Inflammatory macrophage treated with lipopolysaccharide for 4 hours (primary cell): Measurements from ENCODE around the gene RNF214.

Source experiments
- DNase-seq: peaks from one replicate; pipeline ENCODE4 v3.0.0-alpha.2; 2020

RNF214 gene

DNA sequence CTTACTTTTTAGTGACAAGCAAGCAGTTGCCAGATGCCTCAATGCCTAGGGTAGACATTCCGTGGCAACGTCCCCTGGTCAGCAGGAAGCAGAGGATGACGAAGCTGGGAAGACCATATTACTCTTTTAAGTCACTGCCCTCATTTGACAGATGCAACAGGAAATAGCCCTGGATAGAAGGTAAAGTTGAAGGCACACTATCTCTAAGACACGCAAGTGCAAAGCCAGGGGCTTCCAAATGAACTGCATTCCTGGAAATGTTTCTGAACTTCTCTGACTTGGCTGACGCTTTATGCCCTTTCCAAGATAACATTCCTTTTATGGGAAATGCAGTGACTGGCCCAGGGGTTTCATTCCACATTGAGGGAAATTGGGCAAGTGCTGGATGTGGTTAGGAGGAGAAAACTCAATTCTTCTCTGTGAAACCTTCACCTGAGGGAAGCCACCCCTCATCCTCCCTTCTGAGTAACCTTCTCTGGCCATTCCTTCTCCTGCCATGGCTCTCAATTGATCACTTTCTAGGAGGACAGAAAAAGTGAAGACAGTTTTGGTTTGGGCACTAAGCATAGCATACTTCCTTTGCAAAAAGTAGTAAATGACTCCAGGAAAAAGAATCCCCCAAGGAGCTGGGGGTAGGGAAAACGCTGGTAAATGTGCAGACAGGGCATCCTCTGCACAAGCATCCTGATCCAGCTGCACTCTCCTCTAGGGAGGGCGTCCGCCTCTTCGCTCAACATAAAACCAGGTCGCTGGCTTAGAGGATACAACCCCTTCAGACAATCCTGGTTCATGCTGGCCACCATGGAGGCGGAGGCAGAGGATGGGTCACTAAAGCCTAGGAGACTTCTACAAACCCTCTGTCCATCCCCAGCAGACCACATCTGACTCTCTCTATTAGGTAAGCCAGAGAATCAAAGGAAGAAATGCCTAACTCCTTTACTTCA lies 15.1 kb upstream of the RNF214 start:
- no peak for DNase-seq

DNA sequence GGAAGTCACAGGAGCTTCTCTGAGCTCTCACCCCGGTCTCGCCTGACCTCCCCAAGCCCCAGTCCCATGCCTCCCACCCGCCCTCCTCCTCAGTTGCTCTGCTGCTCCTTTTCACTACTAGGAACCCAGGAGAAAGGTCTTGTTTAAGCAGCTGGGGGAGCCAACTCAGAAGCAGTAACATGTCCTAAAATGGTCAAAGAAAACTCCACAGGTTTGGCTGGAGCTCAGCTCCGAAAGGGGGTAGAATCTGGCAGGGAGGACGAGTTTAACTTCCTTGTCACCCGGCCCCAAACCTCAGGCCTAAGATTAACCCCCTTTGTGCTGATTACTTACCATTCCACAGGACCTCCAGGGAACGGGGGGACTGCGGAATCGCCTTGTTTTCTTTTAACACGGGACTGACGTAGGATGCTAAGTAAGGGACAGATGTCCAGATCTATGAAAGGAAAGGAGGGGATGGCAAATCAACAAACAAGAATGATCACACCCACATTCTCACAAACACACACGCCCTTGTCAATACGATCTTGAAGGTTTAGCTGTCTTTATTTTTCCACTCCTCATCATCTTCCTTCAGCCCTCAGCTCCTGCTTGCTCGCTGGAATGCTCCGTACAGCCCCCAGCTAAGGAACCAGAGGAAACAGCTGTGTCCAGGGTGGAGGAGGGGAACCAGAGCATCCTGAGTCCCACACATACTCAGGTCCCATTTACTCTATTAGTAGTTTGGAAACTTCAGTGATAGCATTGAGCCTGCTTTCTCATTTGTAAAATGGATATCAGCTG lies 14.1 kb upstream of the RNF214 start:
- no peak for DNase-seq

DNA sequence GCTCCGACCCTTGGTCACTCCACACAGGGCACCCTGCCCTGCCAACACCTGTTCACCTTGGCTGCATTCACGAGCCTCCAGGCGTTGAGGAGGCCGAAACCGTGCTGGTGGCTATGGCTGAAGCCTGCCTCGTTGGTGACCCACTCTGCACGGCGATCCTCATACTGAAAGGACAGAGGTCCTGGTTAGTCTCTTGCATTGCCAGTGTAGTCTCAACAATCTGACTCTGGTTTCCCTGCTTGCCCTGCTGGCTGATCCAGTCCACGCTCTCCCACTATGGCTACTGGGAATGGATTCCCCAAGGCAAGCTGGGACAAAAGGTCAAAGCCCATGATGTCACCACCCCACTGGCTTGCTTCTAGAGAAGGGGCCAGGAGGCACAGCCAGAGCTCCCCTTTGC lies 13.5 kb upstream of the RNF214 start:
- no peak for DNase-seq

DNA sequence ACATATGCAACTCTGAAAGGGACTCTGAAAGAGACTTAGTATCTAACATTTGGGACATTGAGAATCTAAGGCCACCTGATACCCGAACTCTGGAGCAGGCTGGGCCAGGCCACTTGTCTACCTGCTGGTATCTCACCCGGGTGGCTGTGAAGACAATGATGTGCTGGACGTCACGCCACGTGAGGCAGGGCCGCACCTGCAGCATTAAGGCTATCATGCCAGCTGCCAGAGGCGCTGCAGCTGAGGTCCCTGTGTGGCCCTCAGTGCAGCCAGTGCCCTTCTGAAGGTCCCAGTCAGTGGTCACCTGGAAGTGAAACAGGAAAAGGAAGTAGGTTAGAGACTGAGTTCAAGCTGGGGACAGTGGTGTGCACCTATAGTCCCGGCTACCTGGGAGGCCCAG lies 13.0 kb upstream of the RNF214 start:
- no peak for DNase-seq

DNA sequence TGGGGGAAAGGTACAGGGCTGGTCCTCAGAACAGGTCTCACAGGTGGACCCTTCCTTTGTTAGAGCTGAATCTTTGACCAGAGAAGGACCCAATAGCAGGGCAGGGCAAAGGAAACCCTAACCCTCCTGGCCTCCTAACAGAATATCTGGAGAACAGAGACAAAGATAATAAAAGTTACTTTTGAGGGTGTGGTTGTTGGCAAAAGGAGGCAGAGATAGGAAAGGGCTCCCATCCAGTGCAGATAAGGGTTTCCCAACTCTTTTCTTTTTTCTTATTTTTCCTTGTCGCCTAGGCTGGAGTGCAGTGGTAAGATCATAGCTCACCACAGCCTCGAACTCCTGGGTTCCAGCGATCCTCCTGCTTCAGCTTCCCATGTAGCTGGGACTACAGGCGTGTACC lies 12.5 kb upstream of the RNF214 start:
- no peak for DNase-seq

DNA sequence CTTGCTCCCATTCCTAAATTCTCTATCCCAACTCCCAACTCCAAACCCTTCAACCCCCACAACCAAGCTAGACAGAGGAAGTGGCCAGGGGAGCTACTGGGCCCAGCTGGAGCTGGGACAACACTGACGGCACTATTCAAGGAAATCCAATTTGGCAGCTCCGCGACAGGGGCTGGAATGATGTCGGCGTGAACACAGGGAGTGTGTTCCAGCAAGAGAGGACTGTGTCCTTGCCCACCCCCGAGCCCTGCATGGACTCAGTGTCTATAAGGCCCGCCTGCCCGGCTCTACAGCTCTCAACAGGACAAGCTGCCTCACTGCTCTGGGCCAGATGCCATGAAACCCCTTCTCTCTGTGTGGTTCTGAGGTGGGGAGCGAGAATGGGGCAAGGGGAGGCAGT lies 11.9 kb upstream of the RNF214 start:
- DNase-seq: no peak

DNA sequence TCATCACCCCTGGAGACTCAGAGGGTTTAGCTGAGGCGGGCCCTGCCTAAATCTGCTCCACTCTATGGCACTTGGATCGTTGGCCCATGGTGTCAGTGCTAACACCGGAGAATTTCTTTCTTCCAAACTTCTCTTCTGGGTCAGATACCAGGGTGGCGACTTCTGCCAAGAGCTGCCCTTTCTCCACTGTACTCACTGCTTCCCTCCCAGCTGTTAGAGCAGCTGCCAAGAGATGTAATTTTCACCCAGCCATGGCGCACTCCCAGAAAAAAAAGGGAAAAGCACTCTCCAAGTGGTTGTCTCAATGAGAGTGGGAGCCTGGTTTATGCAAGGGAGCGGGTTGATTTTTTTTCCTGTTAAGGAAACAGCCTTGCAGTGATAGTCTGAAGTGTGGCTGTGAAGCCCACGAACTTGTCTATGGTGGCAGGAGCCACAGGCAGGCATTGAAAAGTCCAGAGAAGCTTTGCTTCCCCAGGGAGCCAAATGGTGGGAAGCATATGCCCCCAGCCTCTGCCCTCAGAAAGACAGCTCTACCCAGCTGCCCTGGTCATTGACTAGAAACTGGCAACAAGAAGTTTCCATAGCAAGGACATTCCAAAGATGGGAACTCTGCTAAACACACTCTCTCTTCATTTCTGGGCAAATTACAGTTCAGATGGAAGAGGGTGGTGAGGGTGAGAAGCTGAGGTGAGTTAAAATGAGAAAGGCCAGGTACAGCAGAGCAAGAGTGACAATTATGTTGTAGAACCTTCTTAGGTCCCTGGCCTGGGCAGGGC lies 11.3 kb upstream of the RNF214 start:
- no peak for DNase-seq

DNA sequence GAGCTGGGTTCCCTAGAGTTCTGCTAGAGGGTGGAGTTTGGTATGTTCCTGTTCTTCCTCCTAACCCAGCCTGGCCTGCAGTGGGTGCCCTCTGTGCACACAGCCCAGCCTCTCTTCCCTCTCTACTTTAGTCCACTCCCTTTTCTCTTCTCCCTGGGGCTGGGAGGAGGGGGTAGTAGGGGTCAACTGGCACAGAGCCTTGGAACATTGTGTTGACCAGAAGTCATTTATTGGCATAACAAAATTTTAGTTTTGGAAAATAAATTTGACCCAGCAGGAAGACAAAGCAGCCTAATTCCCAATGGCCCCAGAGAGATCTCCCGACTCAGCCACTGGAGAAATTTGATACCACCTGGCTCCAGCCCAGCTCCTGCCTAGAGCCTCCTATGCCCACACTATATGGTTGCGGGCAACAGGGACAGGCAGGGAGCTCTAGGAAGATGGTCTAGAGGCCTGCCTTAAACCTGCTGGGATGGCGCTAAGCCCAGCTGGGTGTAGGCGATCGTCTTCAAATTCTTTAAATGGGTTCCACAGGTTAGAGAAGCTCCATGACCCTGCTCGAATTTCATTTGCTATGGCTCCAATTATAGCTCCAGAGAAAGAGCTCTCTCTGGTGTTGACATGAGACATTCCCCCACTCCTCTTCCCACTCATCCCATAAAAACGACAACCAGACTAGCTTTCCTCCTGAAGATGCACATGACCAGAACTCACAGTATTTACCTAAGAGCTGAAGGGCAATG lies 10.5 kb upstream of the RNF214 start:
- no peak for DNase-seq

DNA sequence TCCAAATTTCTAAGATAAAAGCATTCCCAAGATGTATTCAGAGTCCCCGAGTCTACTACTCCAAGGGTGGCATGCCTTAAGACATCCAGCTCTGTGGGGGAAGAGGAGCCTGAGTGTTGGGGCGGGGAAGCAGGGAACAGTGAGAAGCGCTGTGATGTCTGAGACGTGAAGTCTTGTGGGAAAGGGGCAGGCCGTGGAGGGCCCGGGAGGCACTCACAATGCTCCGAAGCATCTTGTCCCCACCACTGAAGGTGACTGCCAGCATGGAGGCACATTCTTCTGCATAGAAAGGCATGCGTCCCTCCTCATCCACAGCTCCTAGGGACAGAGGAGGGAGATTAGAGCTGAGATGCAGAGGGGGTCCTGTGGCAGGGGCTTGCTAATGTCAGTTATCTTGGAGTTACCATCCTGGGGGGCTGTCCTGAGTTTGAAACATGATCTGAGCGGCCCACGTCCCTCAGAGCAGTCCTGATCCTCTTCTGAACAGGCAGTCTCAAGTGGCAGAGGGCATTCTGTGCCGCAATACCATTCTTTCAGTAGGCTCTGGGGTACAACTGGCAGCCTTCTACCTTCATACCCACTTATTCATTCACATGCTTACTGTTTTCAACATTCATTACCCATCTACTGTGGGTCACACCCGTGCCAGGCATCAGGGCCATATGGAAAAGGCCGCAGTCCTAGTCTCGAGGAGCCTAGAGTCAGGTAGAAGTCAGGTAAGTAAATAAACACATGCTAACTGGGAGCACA lies 9.3 kb upstream of the RNF214 start:
- no peak for DNase-seq

DNA sequence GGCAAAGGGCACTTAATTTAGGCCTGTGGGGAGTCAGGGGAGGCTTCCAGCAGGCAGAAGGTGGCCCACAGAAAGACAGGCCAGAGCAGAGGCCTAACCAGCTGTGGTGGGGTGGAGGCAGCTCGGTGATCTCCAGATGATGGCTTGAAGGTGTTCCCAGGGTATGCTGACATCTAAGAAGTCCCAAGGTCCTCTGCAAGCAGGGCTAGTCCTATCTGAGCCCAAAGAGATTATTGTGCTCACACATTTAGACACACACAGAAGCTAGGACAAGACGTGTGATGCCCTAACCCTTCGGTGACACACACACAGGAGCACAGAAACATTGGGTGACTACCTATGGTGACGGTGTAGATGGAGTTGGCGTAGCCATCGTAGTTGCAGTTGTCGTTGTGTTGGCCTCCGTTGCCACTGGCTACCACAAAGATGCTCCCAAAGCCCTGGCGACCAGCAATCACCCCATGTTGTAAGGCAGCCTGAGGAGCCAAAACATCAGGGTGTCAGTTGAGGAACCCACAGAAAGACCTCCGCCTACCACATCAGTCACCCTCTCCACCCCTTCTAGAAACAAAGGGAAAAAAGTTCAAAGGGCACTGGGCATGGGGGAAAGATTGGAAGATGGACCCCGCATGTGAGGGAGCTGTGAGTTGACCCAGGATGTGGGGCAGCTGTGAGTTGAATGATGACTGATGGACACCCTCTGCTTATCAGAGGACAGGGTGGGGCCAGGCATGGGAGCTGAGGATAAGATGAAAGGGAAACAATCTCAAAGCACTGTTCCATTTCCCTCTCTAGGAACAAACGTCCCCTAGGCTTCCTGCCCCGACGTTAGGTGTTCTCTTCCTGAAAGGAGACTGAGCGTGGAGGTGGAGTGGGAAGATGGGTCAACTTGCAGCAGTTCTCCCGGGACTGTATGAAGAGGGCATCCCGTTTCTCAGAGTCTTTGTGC lies 8.5 kb upstream of the RNF214 start:
- no peak for DNase-seq

DNA sequence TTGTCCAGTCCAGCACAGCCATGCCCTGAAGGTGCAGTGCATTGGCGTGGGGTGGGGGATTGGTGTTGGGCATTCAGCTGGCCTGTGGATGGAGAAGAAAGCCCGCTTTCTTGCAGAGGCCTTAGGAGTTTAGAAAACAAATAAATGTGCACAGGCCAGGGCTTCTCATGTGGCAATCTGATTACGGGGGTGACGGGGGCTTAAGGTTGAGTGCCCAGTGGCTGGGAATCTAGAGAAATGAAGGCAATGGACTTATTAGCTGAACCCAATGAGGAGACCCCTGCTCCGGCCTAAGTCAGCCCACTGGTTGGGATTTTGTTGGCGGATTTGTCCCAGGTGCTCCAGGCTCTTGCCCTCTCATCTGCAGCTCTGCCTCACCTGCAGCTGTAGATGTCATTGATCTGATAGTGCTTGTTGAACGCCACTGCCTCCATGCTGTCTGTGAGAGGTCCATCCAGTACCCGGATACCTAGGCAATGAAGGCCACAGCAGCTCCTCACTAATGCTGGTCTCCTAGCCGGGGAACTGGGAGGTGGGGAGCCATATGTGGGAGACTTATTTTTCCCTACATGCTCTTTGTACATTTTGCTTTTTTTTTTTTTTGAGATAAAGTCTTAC lies 6.8 kb upstream of the RNF214 start:
- DNase-seq: no peak

DNA sequence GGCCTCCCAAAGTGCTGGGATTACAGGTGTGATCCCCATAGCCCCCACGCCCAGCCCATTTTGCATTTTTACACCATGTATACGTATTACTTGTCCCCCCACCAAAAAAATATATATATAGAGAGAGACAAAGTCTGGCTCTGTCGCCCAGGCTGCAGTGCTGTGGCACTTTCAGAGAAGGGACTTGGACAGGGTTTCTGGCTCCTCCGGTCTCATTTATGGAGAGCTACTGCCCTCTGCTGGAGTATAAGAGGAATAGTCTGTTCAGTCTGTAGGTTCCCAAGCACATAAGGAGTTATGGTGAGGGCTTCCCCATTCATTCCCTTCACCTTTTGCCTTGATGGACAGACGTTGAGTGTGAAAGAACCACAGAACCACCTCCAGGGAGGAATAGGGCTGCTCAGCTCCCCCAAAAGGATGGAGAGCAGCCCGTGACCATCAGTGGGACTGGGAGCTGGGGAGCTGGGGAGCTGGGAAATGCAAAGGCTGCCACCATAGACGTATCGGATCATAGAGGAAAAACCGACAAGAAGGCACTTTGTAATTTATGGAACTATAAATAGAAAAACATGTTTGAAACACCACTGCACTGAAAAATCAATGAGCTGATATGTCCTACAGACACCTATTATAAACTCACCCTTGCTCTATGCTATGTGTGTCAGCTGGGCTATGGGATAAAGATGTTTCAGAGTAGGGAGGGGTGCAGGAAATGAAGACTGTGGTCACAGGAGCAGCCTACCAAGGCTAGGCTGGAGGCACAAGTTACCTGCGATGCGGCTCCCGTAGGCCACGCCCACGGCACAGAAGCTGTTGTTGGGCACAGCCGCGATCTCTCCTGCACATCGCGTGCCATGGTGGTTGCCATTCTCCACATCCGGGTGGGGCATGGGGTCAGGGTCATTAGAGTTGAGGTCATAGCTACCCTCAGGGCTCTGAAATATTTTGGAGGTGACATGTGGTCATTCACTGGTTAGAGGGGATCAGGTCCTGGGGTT lies 5.8 kb upstream of the RNF214 start:
- DNase-seq: peak; percentile 76

DNA sequence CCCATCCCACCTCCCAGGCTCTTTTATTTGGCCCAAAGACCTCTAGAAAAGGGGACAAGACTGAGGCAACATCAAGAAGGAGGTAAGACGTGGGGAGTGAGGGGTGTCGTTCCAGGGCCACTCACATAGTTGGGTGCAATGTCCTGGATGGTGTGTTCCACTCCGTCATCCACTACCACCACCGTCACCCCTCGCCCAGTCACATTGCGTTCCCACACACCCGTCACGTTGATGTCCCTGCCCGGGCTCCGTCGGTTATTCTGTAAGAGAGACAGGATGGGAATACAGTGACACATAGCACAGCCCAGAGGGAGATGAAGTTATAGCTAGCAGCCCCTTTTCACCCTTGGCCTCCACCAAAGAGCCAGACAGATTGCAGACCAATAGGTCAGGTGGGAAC lies 4.4 kb upstream of the RNF214 start:
- no peak for DNase-seq

DNA sequence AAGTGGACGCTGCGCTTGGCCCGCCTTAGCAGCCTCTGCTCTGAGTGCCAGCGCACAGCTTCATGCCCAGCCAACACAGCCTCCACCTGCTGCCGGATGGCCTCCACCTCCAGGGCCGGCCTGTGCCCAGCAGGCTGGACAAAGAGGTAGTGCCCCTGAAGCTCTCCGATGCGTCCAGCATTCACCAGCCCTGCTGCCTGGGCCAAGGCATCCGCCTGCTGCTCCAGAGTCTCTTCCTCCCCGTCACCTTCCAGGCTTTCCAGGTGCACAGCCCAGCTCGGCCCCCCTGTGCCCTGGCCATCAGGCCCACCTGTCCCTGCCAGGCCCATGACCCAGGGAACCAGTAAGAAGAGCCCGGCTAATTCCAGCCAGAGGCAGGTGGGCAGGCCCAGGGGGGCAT lies 3.1 kb upstream of the RNF214 start:
- no peak for DNase-seq

DNA sequence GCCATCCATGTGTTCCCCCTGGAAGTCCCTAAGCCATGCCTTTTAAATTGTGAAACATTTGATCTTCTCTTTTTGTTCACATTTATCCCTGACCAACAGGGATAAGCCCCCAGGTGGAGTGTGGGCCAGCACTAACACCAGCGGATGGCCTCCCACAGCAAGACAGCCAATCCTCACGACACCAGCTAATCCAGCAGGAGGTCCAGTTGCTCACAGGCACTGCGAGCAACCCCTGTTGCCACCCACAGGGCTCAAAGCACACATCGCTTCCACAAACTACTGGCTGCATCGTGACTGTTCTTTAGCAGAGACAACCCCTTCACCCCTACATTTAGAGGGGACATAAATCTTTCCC lies 2.6 kb upstream of the RNF214 start:
- DNase-seq: no peak

DNA sequence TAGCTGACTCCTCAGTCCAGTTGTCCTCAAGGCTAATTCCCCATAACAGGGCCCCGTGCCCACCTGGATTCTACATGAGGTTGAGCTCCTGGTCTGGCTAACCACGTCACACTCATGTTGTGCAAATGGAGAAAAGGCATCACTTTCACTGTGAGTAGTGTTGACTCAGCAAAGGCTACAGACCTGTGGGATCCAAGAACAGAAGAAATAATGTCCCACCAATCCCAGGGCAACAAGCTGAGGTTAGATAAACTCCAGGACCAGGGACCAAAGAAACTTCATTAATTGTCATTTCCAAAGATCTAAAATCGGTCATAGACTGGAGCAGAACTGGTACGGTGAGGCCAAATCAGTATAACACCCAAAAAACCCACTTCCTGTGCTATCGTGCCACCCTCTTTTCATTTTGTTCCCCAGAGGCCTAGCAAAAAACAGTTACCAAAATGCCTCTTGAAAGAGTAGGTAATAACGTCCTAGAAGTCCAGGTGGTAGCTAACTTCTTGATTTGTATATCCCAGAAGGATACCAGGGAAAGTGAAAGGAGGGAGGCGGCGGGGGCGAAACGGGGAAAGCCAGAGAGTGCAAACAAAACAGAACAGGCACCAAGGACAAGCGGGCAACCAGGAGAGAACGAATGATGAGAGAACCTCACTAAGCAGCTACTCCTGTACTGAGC lies 2.0 kb upstream of the RNF214 start:
- DNase-seq: no peak

DNA sequence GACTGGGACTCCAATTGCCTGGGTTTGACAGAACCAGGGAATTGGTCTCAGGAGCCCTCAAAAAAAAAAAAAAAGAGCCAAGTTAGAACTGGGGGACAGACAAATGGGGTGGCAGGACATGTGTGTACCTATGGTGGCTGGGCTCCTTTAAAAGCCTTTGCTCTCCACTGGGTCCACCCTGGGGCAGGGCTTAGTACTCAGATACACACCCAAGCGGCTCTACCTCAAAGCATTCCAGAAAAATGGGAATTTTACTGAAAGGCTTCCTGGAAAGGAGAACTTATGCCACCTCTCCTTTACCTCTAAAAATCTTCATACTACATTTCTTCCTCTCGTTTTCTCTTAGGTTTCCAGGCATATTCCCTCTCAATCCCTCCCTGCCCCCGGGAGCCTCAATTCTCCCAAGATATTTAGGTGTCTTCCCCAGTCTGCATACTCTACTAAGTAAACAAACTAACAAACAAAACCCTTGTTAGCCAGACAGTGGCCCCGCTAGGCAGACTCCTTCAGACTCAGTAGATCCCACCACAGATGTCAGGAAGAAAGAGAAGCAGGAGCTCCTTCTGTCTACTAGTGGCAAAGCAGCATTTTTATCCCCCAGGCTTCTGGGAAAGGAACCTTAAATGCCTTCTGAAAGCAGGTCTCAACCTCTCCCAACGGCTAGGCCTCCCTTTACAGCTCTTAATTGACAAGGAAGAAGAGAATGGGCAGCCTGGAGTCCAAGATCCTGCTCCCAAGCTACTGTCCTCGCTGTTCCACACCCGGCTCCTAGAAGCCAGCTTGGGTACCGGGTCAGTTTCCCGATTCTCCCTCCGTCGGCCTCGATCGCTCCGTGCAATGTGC lies 1.3 kb upstream of the RNF214 start:
- no peak for DNase-seq

DNA sequence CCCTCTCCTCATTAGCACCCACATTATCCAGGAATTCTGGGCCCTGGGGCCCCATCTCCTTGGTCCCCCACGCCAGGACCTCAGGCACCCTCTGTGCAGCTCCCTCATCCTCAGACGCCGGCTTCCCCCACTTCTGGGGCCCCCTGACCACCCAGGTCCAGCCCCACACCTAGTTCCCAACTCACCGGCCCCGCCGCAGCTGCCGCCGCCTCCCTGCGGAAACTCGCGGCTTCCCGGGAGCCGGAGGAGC lies 704 bp upstream of the RNF214 start, which contains the start of gene PCSK7:
TSS of gene PCSK7 (minus strand) at position 232 of the 250 bp plus-strand sequence. CDS start 2,229 bp downstream, outside the sequence.
- DNase-seq: no peak
